HG03460 (cell line): Measurements from ENCODE around the gene ITGB4.

Experiments
- ATAC-seq: cut with Tn5 transposase; IDR thresholded peaks from one replicate; pipeline ENCODE4 v1.9.1; 2021; ENCODE audit not compliant: unreplicated experiment

Gene ITGB4

DNA sequence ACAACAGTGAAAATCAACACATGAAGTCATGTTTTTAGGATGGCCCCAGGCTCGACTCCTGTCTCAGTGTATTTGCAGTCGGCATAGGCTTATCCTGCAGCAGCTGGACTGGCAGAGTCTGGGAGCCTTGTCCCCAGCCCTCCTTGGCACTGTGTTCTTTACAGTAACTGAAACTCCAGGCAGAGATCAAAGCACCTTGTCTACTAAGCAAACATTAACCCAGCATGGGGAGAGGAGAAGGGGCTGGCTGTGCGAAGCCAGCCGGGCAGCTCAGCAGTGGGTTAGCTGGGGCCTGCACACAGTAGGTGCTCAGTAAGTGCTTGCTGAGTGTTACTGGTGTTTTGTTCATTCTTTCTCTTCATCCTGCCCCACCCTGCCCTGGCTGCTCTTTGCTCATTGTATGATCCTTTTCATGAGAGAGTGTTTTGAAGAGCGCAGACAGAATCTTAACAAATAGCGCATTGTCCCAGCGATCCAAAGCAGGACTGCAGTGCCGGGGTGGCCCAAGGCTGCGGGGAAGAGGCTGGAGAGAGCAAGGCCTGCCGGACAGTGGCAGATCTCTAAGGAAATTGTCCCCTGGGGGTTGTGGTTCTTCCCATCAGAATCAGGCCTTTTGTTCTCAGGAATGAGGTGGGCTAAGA, 23.5 kb upstream of the ITGB4 start:
- ATAC-seq, result no peak

DNA sequence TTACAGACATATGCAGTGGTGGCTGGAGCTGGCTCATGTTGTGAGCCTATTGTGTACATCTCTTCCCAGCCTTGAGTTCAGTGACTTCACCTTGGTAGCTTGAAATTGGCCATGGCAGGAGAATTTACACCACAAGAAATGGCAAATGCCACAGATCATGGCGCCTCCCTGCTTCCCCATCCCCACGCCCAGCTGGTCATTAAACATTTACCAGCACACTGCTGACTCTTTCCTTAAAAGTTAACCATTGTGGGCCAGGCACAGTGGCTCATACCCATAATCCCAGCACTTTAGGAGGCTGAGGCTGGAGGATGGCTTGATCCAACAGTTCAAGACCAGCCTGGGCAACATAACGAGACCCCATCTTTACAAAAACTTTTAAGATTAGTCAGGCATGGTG, 22.6 kb upstream of the ITGB4 start:
- ATAC-seq, result no peak

DNA sequence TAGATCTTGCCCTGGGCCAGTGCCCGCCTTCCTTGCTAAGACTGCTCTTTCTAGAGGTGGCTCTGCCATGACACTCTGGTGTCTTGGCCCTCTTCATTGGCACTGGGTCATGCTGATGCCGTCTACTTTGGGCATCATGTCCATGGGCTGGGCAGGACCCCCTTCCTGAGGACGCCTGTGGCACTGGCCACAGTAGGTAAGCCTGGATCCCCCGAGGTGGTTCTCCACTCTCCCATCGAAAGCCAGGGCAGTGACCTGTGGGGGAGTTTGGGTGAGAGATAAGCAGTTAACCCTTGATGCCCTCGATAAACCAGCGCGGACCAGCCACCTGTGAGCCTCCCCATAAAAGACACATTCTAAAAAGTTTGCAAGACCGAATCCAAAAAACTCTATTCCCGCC, 20.0 kb upstream of the ITGB4 start:
- no peak for ATAC-seq

DNA sequence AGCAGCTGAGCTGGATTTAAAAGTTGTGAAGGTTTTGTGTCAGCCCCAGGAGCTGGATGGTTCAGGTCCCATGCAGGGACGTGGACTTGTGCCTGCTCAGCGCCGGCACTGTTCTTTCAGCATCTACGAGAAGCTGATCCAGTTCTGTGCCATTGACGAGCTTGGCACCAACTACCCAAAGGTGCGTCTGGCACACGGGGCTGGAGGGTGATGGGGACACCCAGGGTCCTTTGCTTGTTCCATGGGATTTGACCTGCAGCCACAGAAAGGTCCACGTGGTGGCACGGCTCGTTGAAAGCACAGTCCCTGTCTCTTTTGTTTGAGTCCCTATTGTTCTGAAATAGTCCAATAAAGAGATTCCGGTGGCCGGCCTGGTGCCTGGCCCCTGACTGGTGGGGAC, 18.1 kb upstream of the ITGB4 start:
- ATAC-seq, result no peak

DNA sequence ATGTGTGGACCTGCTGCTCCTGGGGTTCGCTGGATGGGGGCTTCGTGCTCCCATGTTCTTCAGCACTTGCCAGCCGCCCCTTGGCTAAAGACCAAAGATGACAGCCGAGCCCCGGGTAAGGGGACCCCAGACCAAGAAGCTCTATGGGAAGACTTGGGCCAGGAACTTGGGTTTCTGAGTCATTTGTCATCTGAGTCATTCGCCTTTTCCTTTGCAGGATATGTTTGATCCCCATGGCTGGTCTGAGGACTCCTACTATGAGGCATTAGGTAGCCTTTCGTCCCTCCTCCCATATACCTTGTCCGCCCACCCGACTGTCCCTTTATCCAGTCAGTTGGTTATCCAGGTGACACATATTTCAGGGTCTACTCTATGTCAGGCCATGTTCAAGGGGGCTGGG, 17.7 kb upstream of the ITGB4 start:
- no peak for ATAC-seq

DNA sequence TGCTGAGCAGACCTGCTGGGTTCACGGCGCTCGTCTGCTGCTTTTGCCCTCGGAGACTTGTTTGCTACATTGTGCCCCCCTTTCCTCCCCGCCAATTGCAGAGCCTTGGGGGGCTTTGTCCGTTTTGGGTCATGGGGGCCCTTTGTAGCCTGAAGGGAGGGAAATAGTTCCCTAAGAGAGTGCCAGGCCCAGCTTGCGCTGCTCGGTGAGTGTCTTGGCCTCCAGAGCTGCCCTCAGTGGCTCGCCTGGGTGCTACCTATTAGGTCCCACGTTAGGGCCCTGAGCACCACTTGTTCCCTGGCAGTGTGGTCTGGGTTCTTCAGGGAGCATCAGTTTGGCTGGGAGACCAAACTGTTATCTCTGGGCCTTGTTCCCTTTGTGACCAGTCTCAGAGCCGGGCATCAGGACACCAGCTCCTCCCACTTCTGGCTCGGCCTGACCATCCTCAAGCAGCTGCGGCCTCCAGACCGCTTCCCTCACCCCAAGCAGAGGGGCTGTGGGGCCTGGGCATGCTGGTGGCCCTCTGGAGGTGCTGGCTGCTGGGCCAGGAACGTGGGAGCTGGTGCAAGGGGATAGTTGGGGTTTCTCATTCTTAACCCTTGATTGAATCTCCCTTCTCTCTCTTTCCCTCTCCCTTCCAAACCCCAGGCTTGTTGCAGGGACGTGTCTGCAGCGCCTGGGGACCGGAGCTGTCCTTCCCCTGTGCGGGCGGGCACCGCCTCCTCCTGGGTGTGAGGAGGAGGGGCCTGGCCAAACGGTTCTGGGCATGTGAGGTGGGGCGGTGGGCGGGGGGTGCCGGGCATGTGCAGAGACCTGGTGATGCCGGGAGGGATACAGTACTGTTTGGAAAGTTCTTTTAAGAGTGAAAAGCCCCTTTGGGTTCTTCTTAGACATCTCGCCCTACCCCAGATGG, 16.0 kb upstream of the ITGB4 start:
- ATAC-seq, result no peak

DNA sequence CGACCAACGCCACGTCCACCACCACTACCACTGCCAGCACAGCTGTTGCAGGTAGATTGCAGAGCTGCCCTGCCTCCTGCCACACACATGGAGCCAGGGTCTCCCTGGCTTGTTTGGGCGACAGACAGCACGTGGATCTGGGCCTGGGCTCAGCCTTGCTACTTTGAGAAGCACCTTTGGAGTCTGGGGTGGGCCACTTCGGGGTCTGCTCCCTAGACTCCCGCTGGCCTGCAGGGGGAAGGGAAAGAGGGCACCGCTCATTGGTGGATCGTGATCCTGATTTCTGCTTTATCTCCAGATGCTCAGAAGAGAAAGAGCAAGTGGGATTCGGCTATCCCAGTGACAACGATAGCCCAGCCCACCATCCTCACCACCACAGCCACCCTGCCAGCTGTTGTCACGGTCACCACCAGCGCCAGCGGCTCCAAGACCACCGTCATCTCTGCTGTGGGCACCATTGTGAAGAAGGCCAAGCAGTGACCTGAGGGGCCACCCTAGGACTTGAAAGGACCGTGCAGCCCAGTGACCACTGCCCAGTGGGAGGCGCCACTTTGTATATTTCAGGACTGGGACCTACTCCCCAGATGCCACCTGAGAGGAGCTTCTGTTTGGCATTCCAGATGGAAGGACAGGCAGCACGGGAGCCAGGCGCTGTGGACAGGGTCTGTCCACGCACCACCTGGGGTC, 15.1 kb upstream of the ITGB4 start:
- no peak for ATAC-seq

DNA sequence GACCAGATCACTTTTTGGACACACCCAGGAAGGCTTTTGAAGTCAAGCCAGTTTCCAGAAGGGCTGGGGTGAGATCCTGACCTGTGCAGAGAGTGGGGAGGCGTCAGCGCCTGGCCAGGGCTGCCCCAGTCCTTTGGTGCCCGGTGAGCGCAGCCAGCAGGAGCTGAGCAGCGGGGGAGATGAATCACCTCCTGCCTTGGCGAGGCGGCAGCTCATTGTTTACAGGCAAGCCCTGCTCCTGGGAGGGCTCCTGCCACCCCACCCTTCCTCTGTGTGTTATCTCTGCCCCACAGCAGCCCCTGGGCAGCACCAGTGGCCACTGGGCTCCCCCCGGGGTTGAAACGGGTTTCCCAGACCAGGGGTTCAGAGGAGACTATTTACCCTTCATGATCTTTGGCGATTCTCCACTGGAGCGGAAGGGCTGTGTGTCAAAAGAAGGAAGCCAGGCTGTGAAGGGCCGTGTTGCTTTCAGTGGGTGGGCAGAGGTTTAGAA, 14.1 kb upstream of the ITGB4 start:
- no peak for ATAC-seq

DNA sequence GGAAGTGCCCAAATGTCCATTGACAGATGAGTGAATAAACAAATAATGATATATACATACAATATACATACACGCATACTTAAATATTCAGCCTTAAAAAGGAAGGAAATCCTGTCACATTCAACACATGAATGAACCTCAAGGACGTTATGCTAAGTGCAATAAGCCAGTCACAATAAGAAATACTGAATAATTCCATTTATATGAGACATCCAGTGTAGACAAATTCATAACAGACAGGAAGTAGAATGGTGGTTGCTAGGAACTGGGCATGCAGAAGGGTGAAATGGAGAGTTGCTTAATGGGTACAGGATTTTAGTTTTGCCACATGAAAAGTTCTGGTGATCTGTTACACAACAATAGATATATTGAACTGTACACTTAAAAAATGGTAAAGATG, 8.8 kb upstream of the ITGB4 start:
- no peak for ATAC-seq

DNA sequence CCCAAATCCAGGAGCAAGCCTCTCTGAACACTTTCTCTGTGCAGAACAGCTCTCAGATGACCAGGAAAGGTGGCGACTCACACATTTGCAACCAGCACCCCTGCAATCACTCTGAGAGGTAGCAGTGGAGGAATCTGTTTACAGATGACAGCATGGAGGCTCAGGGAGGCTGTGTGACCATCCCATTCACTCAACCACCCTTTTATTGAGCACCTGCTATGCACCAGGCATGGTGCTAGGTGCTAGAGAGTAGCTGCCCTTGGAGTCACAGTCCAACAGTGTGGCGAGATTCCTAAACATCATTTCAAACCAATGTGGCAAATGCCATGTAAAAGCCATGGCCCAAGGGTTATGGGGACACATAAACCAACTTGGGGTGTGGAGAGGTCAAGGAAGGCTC, 1.5 kb upstream of the ITGB4 start:
- no peak for ATAC-seq

DNA sequence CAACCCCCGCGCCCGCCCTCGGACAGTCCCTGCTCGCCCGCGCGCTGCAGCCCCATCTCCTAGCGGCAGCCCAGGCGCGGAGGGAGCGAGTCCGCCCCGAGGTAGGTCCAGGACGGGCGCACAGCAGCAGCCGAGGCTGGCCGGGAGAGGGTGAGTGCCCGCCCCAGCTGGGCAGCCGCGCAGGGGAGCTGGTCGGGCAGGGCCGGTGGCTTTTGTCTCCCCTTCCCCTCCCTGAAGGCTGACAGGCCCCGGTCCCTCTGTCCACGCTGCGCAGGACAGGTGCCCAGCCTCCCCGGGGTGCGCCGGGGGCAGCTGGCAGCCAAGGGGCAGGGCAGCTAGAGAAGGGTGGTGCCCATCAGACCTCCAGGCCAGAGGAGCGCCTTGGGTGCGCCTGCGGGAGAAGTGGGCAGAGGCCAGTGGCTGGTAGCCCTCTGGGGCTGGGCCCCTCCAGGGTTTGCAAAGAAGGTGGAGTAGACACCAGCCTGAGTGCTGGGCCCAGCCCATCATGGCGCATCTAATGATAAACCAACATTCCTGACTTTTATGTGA, 278 bp downstream of the ITGB4 start:
- no peak for ATAC-seq

DNA sequence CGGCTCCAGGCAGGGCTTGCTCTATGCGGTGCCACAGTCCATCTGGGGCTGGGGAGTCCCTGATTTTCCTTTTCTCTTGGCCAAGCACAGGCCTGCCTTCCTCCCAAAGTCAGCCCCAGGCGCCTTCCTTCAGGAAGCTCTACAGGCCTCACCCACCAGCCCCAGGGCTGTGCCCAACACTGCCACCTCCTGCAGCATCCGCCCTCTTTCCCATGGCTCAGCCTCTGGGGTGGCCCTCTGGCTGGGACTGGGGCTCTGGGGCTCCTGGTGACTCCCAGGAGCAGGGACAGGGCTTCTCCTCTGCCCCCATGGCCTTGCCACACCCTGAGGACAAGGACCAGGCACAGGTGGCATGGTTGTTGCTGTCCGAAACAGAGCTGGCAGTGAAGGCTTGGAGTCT, 817 bp downstream of the ITGB4 start:
- no peak for ATAC-seq

DNA sequence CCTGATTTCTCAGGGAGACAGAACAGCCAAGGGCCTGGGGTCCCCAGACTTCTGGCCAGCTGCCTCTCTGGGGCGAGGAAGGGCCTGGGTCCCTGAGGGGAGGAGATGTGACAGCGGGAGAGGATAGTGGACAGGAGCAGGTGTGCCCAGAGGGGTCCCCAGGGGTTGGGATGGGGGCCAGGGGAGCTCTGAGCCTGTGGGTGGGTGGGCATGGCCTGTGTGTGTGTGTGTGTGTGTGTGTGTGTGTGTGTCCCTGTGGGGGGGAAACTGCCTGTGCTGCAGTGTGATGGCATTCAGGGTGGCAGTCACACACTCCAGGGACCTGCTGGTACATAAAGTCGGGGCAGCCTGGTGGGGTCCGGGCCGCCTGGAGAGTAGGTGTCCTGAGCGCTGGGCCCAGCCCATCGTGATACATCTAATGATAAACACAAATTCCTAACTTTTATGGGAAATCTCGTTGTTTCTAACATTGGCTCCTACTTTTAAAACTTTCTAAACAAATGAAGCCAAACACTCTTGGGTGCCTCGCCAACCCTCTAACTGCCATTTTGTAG, 1.4 kb downstream of the ITGB4 start:
- ATAC-seq, result no peak

DNA sequence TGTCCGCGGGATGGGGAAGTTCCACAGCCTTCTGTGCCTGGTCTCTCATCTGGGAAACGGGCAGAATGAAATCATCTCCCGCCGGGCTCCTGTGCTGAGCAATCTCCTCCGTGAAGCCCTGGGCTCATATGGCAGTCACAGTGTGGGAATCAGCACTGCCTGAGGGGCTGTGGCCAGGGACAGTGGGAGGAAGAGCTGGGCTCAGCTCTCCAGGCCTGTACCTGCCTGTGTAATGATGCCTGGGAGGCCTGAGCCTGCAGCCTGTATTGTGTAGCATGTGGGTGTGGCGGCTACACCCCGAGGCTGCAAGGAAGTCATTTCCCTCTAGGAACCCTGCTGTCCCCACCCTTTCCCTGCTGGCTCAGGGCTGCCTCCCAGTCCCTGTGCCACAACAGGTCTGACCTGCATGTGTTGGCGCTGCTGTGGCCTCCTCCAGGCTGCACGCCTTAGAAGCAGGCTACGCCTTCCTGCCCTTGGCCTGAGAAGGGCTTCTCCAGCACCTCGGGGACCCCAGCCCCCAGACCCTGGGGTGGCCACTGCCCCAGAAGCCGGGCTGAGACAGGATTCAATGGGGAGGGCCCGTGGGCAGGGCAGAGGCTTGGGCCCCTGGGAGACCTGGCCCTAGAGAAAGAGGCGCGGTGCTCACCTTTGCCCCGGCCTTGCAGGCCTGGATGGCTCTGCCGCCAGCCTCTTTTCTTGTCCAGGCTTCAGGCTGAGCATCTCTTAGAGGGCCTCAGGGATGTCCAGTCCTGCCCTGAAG, 2.1 kb downstream of the ITGB4 start:
- ATAC-seq, result no peak

DNA sequence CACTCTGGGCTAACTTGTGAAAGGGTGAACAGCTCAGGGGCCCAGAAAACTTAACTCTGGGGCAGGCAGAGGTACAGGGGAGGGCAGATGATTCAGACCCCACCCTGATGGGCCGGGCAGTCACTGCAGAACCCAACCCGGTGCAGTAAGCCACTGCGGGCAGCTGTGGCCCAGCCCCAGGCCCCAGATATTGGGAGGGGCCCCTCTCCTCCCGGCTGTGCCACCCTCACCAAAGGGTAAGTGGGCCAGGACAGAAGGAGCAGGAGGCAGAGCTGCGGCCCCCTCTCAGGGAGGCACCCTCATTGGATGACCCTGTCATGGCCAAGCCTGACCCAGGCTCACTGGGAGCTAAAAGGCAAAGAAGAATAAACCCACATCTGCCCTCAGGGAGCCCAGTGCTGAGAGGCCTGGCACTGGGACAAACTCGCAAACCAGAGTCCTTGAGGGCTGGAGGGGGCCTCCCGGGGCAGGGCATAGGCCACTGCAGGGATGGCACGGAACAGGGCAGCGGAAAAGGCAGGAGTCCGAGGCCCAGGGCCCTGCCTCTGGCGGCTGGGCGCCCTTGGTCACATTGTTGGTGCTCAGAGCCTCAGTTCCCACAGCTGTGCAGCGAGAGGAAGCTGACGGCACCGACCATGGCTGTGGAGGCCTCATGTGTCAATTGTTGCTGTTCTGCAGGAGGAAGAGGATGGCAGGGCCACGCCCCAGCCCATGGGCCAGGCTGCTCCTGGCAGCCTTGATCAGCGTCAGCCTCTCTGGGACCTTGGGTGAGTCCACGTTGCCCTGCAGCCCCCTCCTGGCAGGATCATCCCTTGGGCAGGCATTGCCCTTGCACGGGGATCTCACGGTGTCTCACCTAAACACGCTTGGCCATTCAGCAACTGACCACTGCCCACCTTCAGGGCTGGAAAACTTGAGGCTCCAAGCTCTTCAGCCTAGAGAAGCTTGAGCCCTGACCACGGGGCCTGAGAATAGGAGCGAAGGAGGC, 3.1 kb downstream of the ITGB4 start:
- ATAC-seq, result no peak

DNA sequence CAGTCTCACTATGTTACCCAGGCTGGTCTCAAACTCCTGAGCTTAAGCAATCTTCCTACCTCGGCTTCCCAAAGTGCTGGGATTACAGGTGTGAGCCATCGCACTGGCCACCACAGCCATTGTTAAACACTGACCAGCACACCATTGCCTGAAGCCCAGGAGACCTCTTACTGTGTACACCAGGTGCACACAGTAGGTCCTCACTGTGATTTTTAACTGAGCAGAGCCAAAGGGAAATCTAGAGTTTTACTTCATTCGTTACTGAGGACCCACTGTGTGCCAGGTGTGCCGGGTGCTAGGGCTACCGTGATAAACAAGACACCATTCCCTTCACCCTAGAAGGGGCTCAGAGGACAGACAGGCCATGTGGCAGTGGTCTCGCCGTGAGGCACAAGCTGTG, 4.2 kb downstream of the ITGB4 start:
- no peak for ATAC-seq

DNA sequence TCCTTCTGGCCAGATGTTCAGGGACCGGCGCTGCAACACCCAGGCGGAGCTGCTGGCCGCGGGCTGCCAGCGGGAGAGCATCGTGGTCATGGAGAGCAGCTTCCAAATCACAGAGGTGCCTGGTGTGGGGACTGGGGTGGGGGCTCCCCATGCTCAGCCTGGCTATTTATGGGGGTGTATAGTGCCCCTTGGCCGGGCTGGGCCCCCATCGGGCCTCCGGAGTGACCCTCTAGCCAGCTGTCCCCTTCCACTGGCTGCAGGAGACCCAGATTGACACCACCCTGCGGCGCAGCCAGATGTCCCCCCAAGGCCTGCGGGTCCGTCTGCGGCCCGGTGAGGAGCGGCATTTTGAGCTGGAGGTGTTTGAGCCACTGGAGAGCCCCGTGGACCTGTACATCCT, 6.1 kb downstream of the ITGB4 start:
- ATAC-seq, result no peak

DNA sequence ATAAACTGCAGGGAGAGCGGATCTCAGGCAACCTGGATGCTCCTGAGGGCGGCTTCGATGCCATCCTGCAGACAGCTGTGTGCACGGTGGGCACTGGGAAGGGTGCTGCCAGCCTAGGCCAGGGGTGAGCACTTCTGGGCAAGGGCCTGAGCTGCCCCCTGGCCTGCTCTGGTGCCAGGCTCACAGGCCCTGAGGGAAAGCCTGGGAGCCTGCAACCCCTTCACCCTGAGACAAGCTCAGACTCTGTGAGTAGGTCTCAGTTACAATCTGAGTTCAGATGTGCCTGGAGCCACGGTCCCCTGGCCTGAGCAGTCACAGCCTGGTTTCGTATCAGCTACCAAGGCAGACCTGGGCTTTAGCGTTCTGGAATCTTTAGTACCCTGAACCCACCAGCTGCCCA, 8.1 kb downstream of the ITGB4 start:
- no peak for ATAC-seq

DNA sequence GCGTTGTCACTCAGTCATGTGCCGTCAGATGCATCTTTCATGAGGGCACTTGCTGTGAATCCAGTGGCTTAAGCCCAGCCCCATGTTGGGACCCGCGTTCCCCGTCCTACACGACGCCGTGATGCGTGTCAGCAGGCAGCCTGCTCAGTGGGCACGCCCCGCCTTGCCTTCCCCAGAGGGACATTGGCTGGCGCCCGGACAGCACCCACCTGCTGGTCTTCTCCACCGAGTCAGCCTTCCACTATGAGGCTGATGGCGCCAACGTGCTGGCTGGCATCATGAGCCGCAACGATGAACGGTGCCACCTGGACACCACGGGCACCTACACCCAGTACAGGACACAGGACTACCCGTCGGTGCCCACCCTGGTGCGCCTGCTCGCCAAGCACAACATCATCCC, 8.8 kb downstream of the ITGB4 start:
- no peak for ATAC-seq
